Lung (tissue), 12 donors: ENCODE data around the gene HNF4A. TPM values are rescaled to one million over a fixed set of nuclear protein-coding genes. Genes with fewer than 3 reads are reported as not detected.

Experiments used
- ATAC-seq: fragments of 200-7000 bp; cut with Tn5 transposase; one replicate; pipeline ENCODE4 v1.9.1; 2020; ENCODE audit warnings: moderate number of reproducible peaks; ENCODE audit not compliant: insufficient read depth, low FRiP score
- DNase-seq, 3 donors: peaks; one replicate each; pipeline ENCODE4 v3.0.0-alpha.2; 2013 to 2017
- H3K27ac ChIP-seq, 2 donors: one replicate each; pipeline ENCODE4 v1.5.1; 2013; ENCODE audit warnings: mild to moderate bottlenecking in 2 of 2, moderate library complexity in 2 of 2, control low read depth in 1 of 2, inconsistent platforms in 1 of 2, low read depth in 1 of 2, low read length in 1 of 2
- H3K27me3 ChIP-seq, 3 donors: one replicate each; pipeline ENCODE4 v1.5.1; 2013; ENCODE audit warnings: low read length in 2 of 3; ENCODE audit not compliant: control insufficient read depth in 3 of 3, insufficient read depth in 3 of 3
- H3K36me3 ChIP-seq, 4 donors: one replicate each; pipeline ENCODE4 v1.5.1; 2013; ENCODE audit warnings: low read length in 4 of 4, mild to moderate bottlenecking in 1 of 4, moderate library complexity in 1 of 4; ENCODE audit not compliant: control insufficient read depth in 4 of 4, insufficient read depth in 4 of 4
- H3K4me1 ChIP-seq, 5 donors: one replicate each; pipeline ENCODE4 v1.5.1; 2013; ENCODE audit warnings: low read length in 5 of 5, mild to moderate bottlenecking in 2 of 5, moderate library complexity in 1 of 5; ENCODE audit not compliant: control insufficient read depth in 5 of 5, insufficient read depth in 5 of 5
- H3K4me3 ChIP-seq: one replicate; pipeline ENCODE4 v1.5.1; 2013; ENCODE audit warnings: mild to moderate bottlenecking, control low read depth, moderate library complexity
- H3K9ac ChIP-seq, 2 donors: one replicate each; pipeline ENCODE4 v1.5.1; 2013; ENCODE audit warnings: low read length in 2 of 2, control low read depth in 1 of 2; ENCODE audit not compliant: insufficient read depth in 1 of 2
- H3K9me3 ChIP-seq, 4 donors: one replicate each; pipeline ENCODE4 v1.5.1; 2013; ENCODE audit warnings: low read length in 3 of 4, mild to moderate bottlenecking in 1 of 4, moderate library complexity in 1 of 4; ENCODE audit not compliant: control insufficient read depth in 4 of 4, insufficient read depth in 3 of 4
- CTCF ChIP-seq: IDR thresholded peaks from 2 replicates; pipeline ENCODE4 v1.5.1; 2012; ENCODE audit warnings: mild to moderate bottlenecking; ENCODE audit errors: control extremely low read depth, extremely low read depth
- WGBS, 2 donors: extraction: QIAGEN DNeasy Blood & Tissue Kit; methylation state at CpG; one replicate each; pipeline ENCODE4 v1.1.7; 2013; 5-methylcytosine and 5-hydroxymethylcytosine counted together
- polyA plus RNA-seq, 2 donors: library from polyadenylated mRNA; stranded (reverse); fragments of 200-250 nt; gene quantifications; one replicate each; pipeline ENCODE4 v1.2.1, GENCODE V29; 2013
- total RNA-seq, 2 donors: library from RNA; depleted of rRNA in 1 of 2; stranded (reverse); fragments of >200 nt in 1 of 2; gene quantifications; one replicate each; pipeline ENCODE4 v1.2.1, GENCODE V29; 2014 to 2021
- donor health status: control.
- donor health status: control.
- donor health status: Bipolar disorder and iron deficiency.
- donor health status: healthy.
- donor health status: DM: yes; HTN: yes; CAD: no.

Gene HNF4A
- total and polyA plus RNA-seq, 4 donors: 0.14 to 1.3 (median 0.41) TPM

DNA sequence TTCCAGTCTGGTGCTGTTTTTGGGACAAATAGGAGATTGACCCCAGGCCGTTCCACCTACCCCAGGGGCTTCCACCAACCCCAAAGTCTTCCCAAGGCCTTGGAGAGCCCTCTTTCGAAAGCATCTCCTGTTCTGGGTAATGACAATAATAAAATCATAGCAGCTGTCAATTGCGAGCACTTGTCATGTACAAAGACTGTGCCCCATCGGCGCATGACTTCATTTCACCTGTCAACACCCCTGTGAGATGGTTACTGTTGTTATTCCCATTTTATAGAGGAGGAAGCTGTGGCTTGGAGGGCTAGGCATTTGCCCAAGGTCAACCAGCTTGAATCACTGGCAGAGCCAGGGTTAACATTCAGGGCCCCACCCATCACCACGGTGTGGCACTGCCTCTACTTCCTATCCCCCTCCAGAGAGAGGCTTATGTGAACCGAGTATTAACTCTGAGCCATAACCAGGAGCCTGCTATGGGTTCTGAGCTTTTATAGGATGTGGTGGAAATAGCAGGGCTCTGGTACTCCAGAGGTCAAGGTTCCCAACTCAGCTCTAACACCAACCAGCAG is 51.2 kb downstream of the HNF4A start:
- ATAC-seq: no peak
- H3K4me1 ChIP-seq: peaks cover 0 to 3% (median 0%) of the 10 kb centered on the region in 5 donors
- H3K27ac ChIP-seq: no peak overlapping the region
- 69 to 71% methylated on average over 7 of the region's 7 CpGs for WGBS, 2 donors
- no peaks in the 10 kb centered on the region for H3K36me3 ChIP-seq
- H3K4me3 ChIP-seq: no peak overlapping the region
- no peak overlapping the region for H3K9ac ChIP-seq
- no peak for DNase-seq
- H3K27me3 ChIP-seq: no peaks in the 10 kb centered on the region
- TF ChIP-seq CTCF: no peak
- H3K9me3 ChIP-seq: peaks cover 0 to 2% (median 0%) of the 10 kb centered on the region in 4 donors

DNA sequence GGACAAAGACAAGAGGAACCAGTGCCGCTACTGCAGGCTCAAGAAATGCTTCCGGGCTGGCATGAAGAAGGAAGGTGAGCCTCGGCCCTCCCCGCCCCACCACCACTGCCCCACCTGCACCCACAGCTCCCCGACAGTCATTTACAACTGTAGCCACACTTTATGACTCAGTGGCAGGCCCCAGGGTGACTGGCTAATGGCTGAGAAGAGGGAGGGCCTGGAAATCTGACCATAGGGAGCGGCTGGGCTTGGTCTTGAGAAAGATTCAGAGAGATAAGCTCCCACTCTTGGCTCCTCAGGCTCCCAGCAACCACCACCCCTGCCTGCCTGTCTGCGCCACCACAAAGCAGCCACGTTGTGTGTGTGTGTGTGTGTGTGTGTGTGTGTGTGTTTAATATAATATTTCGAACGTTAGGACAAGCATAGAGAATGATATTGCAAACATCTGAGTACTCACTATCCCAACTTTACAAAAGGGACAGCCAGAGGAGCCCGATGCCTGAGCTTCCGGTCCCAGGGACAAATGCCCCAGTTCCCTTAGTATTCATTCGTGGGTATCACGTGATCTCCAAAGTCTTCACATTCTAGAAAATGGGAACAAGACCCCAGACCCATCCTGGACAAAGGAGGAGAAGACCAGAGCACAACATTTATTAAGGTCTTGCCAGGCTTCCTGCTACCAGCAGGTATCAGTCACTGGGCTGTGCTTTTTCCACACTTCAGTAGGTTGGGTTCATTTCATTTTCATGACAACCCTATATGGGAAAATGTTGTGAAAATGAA is 52.1 kb downstream of the HNF4A start:
- no peak overlapping the region for H3K27ac ChIP-seq
- peaks cover 0 to 3% (median 0%) of the 10 kb centered on the region in 5 donors for H3K4me1 ChIP-seq
- ATAC-seq: no peak
- no peaks in the 10 kb centered on the region for H3K36me3 ChIP-seq
- peaks cover 0 to 2% (median 0%) of the 10 kb centered on the region in 4 donors for H3K9me3 ChIP-seq
- H3K9ac ChIP-seq: no peak overlapping the region
- 70 to 76% methylated on average over 12 to 14 of the region's 14 CpGs for WGBS, 2 donors
- H3K27me3 ChIP-seq: no peaks in the 10 kb centered on the region
- TF ChIP-seq CTCF: no peak
- peak in 1 of 3 donors; percentile 30 for DNase-seq
- H3K4me3 ChIP-seq: no peak overlapping the region

- TF ChIP-seq CTCF: no peak
- DNase-seq: no peak
- WGBS, 2 donors: 84 to 91% methylated on average over 2 of the region's 2 CpGs
- Histone ChIP-seq H3K4me3 (no peak overlapping the region), H3K36me3 (no peaks in the 10 kb centered on the region), H3K9me3 (peaks cover 0 to 2% (median 0%) of the 10 kb centered on the region in 4 donors), H3K4me1 (peaks cover 0 to 3% (median 0%) of the 10 kb centered on the region in 5 donors), H3K9ac (no peak overlapping the region), H3K27ac (no peak overlapping the region), H3K27me3 (no peaks in the 10 kb centered on the region)
- no peak for ATAC-seq
Measured at GRCh38 chr20:44409132-44409600, 53.7 kb downstream of the HNF4A start.
